Peyer's patch (tissue), 4 donors: ENCODE results near the gene SPTAN1. TPM values are rescaled to one million over a fixed set of nuclear protein-coding genes. Genes with fewer than 3 reads are reported as not detected.
"Not testable (repeated sequence)": the region's sequence is repeated elsewhere in the genome, so short reads cannot be mapped to it uniquely, and the experiment has no call there.

Experiments used
- DNase-seq, 3 donors: peaks; one replicate each; pipeline ENCODE4 v3.0.0-alpha.2; 2017 to 2019
- H3K27ac ChIP-seq, 4 donors: fragments of 200-600 bp; sonication (generic); one replicate each; pipeline ENCODE4 v1.5.1; 2016 to 2019
- H3K27me3 ChIP-seq, 2 donors: fragments of 200-600 bp; sonication (generic); one replicate each; pipeline ENCODE4 v1.5.1; 2019
- H3K36me3 ChIP-seq, 3 donors: fragments of 200-600 bp; sonication (generic); one replicate each; pipeline ENCODE4 v1.5.1; 2016 to 2019
- H3K4me1 ChIP-seq, 4 donors: fragments of 200-600 bp; sonication (generic); one replicate each; pipeline ENCODE4 v1.5.1; 2016 to 2019
- H3K4me3 ChIP-seq, 4 donors: fragments of 200-600 bp; sonication (generic); 1 replicate in 3 of 4; 2 replicates in 1 of 4; pipeline ENCODE4 v1.5.1; 2016 to 2019; ENCODE audit warnings: mild to moderate bottlenecking in 1 of 4
- H3K9me3 ChIP-seq, 4 donors: fragments of 200-600 bp; sonication (generic); one replicate each; pipeline ENCODE4 v1.5.1; 2016 to 2019; ENCODE audit warnings: mild to moderate bottlenecking in 1 of 4
- POLR2A ChIP-seq, 2 donors: fragments of 450-650 bp; IDR thresholded peaks; one replicate each; pipeline ENCODE4 v1.5.1; 2017; ENCODE audit warnings: antibody characterized with exemption in 2 of 2, mild to moderate bottlenecking in 2 of 2, moderate library complexity in 2 of 2
- total RNA-seq, 4 donors: library from RNA; depleted of rRNA; stranded (reverse); fragments of >200 nt; gene quantifications; one replicate each; pipeline ENCODE4 v1.1.0, GENCODE V29; 2016
- TF ChIP-seq, protein P1 (sequence below), 6 experiments: fragments of 450-650 bp in 4 of 6; fragments of 200-600 bp in 2 of 6; sonication (generic) in 1 of 6; IDR thresholded peaks; one replicate each; pipeline ENCODE4 v1.5.1; 2017 to 2019; ENCODE audit warnings: antibody characterized with exemption in 6 of 6, mild to moderate bottlenecking in 3 of 6, moderate library complexity in 1 of 6

SPTAN1 gene
- total RNA-seq, 4 donors from 2014 or later = 251 to 586 (median 269) TPM

DNA sequence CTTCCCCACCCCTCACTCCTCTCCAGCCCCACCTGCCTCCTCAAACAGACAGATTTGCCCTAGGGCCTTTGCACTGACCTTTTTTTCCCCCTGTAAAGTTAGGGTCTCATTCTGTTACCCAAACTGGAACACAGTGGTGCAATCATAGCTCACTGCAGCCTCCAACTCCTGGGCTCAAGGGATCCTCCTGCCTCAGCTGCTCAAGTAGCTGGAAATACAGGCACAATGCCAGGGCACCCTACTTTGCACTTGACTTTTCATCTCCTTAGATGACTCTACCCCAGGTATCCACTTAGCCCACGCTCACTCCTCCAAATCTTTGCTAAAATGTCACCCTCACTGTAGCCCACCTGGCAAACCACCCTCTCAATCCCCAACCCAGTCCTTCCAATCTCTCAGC, 102.1 kb downstream of the SPTAN1 start:
- TF ChIP-seq, protein P1, sequence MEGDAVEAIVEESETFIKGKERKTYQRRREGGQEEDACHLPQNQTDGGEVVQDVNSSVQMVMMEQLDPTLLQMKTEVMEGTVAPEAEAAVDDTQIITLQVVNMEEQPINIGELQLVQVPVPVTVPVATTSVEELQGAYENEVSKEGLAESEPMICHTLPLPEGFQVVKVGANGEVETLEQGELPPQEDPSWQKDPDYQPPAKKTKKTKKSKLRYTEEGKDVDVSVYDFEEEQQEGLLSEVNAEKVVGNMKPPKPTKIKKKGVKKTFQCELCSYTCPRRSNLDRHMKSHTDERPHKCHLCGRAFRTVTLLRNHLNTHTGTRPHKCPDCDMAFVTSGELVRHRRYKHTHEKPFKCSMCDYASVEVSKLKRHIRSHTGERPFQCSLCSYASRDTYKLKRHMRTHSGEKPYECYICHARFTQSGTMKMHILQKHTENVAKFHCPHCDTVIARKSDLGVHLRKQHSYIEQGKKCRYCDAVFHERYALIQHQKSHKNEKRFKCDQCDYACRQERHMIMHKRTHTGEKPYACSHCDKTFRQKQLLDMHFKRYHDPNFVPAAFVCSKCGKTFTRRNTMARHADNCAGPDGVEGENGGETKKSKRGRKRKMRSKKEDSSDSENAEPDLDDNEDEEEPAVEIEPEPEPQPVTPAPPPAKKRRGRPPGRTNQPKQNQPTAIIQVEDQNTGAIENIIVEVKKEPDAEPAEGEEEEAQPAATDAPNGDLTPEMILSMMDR (IDR thresholded peaks at IDR 0.05) = no peak
- TF ChIP-seq POLR2A (IDR thresholded peaks at IDR 0.05) = no peak
- DNase-seq = no peak
- H3K36me3 ChIP-seq = no peaks in the 10 kb centered on the region

DNA sequence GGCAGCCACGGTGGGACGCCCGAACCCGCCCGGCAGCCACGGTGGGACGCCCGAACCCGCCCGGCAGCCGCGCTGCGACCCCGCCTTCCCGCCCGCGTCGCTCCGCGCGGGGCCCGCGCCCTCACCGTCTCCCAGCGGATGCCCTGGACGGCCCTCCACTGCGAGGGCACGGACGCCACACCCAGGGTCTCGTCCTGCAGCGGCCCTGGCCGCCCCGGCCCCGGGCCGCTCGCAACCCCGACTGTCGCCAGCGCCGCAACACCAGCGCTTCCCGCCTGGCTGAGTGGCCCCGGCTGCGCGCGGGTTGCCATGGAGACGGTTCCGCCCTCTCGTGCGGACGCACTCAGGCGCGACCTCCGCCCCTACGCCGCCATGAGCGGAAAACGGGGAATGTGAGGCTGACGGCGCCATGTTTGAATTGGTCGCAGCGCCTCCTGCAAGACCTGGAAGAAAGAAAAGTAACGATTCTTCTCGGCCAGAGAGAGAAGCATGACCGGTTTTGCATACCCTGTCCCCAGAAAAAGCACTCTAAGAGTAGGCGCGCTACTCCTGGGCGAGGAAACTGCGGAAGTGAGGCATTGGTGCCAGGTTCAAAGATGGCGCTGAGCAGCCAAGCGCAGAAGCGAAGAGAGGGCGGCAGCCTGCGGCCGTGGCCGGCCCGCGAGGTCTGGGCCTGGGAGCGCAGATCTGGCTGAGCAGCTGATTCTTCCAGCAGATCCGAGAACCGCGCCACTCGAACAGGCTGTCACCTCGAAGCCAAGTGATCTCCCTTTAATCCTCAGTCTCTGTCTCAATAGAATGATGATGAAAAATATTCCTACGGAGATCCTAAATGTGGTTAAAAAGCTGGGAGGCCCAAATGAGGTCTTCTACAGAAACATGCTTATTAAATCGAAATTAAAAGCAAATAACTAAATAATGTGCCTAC, 104.3 kb downstream of the SPTAN1 start, which contains the start of gene DYNC2I2:
Gene DYNC2I2 (minus strand): TSS at position 432 of the 928 bp plus-strand sequence. CDS start 121 bp downstream, at position 311.
- Histone ChIP-seq H3K27me3 (no peaks in the 10 kb centered on the region), H3K27ac (peak within 1 kb of the TSS; percentile 93 to 97 (median 96)), H3K4me1 (no peaks in the 10 kb centered on the region), H3K36me3 (no peaks in the 10 kb centered on the region), H3K9me3 (no peaks in the 10 kb centered on the region), H3K4me3 (peak within 1 kb of the TSS; percentile 73 to 97 (median 86))
- peak; percentile 23 to 27 for TF ChIP-seq POLR2A (IDR thresholded peaks at IDR 0.05)
- TF ChIP-seq, protein P1 (IDR thresholded peaks at IDR 0.05) = peak in 2 of 6 experiments; percentile 3 to 19
- DNase-seq = peak; percentile 87 to 98 (median 98)

More for the DNA sequence above, 102.1 kb downstream of the SPTAN1 start:
- no peak overlapping the region for H3K27ac ChIP-seq
- H3K4me3 ChIP-seq = no peak overlapping the region
- no peaks in the 10 kb centered on the region for H3K27me3 ChIP-seq
- no peaks in the 10 kb centered on the region for H3K9me3 ChIP-seq
- no peaks in the 10 kb centered on the region for H3K4me1 ChIP-seq

DNA sequence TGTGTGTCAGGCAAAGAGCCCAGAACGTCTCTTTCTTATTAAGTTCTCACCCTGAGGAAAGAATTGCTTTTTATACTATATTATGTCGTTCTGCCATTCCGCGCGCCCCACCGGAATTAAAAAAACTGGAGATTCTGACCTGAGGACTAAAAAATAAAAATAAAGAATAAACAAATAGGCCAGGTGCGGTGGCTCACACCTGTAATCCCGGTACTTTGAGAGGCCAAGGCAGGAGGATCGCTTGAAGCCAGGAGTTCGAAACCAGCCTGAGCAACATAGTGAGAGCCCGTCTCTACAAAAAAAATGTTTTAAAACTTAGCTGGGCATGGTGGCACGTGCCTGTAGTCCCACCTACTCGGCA, 104.9 kb downstream of the SPTAN1 start:
- Histone ChIP-seq H3K9me3 (no peaks in the 10 kb centered on the region), H3K27ac (peak overlapping the region; percentile 93 to 97 (median 96)), H3K27me3 (no peaks in the 10 kb centered on the region), H3K4me1 (no peaks in the 10 kb centered on the region), H3K36me3 (no peaks in the 10 kb centered on the region), H3K4me3 (peak overlapping the region in 2 of 4 donors; percentile 79 to 97)
- TF ChIP-seq, protein P1 (IDR thresholded peaks at IDR 0.05) = no peak
- TF ChIP-seq POLR2A (IDR thresholded peaks at IDR 0.05) = no peak
- DNase-seq = peak in 1 of 3 donors; percentile 37

DNA sequence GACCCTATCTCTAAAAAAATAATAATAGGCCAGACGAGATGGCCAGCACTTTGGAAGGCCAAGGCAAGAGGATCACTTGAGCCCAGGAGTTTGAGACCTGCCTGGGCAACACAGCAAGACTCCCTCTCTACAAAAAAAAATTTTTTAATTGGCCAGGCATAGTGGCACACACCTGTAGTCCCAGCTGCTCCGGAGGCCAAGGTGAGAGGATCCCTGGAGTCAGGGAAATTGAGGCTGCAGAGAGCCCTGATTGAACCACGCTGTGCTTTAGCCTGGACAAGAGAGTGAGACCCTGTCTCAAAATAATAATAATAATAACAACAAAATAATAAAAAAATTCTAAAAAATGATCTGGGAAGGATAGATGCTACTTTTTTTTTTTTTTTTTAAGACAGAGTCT, 105.4 kb downstream of the SPTAN1 start:
- DNase-seq = no peak
- Histone ChIP-seq H3K27me3 (no peaks in the 10 kb centered on the region), H3K27ac (no peak overlapping the region), H3K4me3 (no peak overlapping the region), H3K36me3 (no peaks in the 10 kb centered on the region), H3K9me3 (no peaks in the 10 kb centered on the region), H3K4me1 (no peaks in the 10 kb centered on the region)
- TF ChIP-seq POLR2A (IDR thresholded peaks at IDR 0.05) = no peak
- TF ChIP-seq, protein P1 (IDR thresholded peaks at IDR 0.05) = no peak

DNA sequence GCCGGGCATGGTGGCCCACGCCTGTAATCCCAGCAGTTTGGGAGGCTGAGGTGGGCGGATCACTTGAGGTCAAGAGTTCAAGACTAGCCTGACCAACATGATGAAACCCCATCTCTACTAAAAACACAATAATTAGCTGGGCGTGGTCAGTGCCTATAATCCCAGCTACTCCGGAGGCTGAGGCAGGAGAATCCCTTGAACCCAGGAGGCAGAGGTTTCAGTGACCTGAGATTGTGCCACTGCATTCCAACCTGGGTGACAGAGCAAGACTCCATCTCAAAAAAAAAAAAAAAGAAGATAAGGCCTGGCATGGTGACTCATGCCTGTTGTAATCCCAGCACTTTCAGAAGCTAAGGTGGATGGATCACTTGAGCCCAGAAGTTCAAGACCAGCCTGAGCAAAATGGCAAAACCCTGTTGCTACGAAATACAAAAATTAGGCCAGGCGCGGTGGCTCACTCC, 114.1 kb downstream of the SPTAN1 start:
- not testable (repeated sequence) for H3K36me3 ChIP-seq, H3K4me3 ChIP-seq, DNase-seq, H3K4me1 ChIP-seq, H3K27ac ChIP-seq, H3K9me3 ChIP-seq, H3K27me3 ChIP-seq

DNA sequence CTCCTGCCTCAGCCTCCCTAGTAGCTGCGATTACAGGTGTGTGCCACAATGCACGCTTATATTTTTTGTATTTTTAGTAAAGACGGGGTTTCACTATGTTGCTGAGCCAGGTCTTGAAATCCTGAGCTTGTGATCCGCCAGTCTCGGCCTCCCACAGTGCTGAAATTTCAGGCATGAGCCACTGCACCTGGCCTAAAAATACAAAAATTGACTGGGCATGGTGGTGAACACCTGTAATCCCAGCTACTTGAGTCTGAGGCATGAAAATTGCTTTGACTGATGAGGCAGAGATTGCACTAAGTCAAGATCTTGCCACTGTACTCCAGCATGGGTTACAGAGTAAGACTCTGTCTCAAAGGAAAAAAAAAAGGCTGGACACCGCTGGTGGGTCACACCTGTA, 117.4 kb downstream of the SPTAN1 start:
- Histone ChIP-seq H3K4me1 (no peaks in the 10 kb centered on the region), H3K9me3 (no peaks in the 10 kb centered on the region), H3K4me3 (no peak overlapping the region), H3K27me3 (no peaks in the 10 kb centered on the region), H3K36me3 (no peaks in the 10 kb centered on the region), H3K27ac (no peak overlapping the region)
- no peak for TF ChIP-seq POLR2A (IDR thresholded peaks at IDR 0.05)
- TF ChIP-seq, protein P1 (IDR thresholded peaks at IDR 0.05) = no peak
- DNase-seq = no peak
